Upper lobe of right lung (tissue), 1 donor: ENCODE results near the gene HEATR5B. TPM values are rescaled to one million over a fixed set of nuclear protein-coding genes. Genes with fewer than 3 reads are reported as not detected.

Experiments
- ATAC-seq: fragments of 200-7000 bp; cut with Tn5 transposase; one replicate; pipeline ENCODE4 v1.9.1; 2020; ENCODE audit warnings: mild to moderate bottlenecking, moderate library complexity
- DNase-seq: peaks from one replicate; pipeline ENCODE4 v3.0.0-alpha.2; 2020
- H3K27ac ChIP-seq: fragments of 200-600 bp; one replicate; pipeline ENCODE4 v1.8.0; 2022
- H3K27me3 ChIP-seq: fragments of 200-600 bp; one replicate; pipeline ENCODE4 v1.8.0; 2022; ENCODE audit warnings: mild to moderate bottlenecking
- H3K36me3 ChIP-seq: fragments of 200-600 bp; one replicate; pipeline ENCODE4 v1.8.0; 2022
- H3K4me1 ChIP-seq: fragments of 200-600 bp; one replicate; pipeline ENCODE4 v1.8.0; 2022
- H3K4me3 ChIP-seq: fragments of 200-600 bp; one replicate; pipeline ENCODE4 v1.8.0; 2022; ENCODE audit warnings: mild to moderate bottlenecking
- H3K9me3 ChIP-seq: fragments of 200-600 bp; one replicate; pipeline ENCODE4 v1.8.0; 2022
- intact Hi-C: fragments of 100-400 bp; cut with DNase I; formaldehyde crosslinking; loops from one replicate; pipeline ENCODE4 v1.11.0; 2022
- total RNA-seq: library from RNA; stranded (reverse); fragmentation: NEBNext Ultra II Directional; extraction: Animal tissue kit (Norgen Biotek cat#: 25700); gene quantifications from one replicate; pipeline ENCODE4 v1.2.1, GENCODE V29; 2021
- TF ChIP-seq, protein P1 (sequence below): fragments of 200-600 bp; IDR thresholded peaks from one replicate; pipeline ENCODE4 v1.8.0; 2022; ENCODE audit warnings: antibody characterized with exemption
- donor health status: DM: no; HTN: yes; CAD: no; lungs with severe emphysema.

The HEATR5B gene
- total RNA-seq, 1 donor from 2014 or later = 23.1 TPM

- Histone ChIP-seq H3K36me3 (peaks cover 66% of the 10 kb centered on the region), H3K4me3 (no peak overlapping the region), H3K9me3 (no peaks in the 10 kb centered on the region), H3K27ac (no peak overlapping the region), H3K4me1 (peaks cover 9% of the 10 kb centered on the region), H3K27me3 (no peaks in the 10 kb centered on the region)
- DNase-seq (no peak), ATAC-seq (no peak)
- intact Hi-C loops = no loop called here
- TF ChIP-seq, protein P1, sequence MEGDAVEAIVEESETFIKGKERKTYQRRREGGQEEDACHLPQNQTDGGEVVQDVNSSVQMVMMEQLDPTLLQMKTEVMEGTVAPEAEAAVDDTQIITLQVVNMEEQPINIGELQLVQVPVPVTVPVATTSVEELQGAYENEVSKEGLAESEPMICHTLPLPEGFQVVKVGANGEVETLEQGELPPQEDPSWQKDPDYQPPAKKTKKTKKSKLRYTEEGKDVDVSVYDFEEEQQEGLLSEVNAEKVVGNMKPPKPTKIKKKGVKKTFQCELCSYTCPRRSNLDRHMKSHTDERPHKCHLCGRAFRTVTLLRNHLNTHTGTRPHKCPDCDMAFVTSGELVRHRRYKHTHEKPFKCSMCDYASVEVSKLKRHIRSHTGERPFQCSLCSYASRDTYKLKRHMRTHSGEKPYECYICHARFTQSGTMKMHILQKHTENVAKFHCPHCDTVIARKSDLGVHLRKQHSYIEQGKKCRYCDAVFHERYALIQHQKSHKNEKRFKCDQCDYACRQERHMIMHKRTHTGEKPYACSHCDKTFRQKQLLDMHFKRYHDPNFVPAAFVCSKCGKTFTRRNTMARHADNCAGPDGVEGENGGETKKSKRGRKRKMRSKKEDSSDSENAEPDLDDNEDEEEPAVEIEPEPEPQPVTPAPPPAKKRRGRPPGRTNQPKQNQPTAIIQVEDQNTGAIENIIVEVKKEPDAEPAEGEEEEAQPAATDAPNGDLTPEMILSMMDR = no peak
Observed at GRCh38 chr2:37090019-37090477, 5.9 kb upstream of the HEATR5B start.

DNA sequence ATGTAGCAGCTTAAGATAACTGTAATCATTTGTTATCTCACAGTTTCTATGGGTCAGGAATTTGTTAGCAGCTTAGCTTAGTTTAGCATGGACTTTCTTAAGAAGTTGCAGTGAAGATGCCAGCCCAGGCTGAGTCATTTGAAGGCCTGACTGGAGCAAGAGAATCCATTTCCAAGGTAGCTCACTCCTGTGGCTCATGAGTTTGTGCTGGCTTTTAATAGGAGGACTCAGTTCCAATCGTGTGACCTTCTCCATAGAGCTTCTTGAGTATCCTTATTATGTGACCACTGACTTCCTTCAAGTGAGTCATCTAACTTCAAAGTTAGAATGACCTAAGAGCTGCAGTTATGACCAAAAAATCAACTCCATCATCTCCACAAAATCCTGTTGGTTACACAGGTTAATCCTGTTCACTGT is 1.6 kb upstream of the HEATR5B start:
- TF ChIP-seq, protein P1 = no peak
- intact Hi-C loops = no loop called here
- H3K27me3 ChIP-seq = no peaks in the 10 kb centered on the region
- no peak overlapping the region for H3K4me3 ChIP-seq
- H3K27ac ChIP-seq = no peak overlapping the region
- peaks cover 28% of the 10 kb centered on the region for H3K4me1 ChIP-seq
- no peaks in the 10 kb centered on the region for H3K9me3 ChIP-seq
- H3K36me3 ChIP-seq = peaks cover 25% of the 10 kb centered on the region
- DNase-seq (no peak), ATAC-seq (no peak)

DNA sequence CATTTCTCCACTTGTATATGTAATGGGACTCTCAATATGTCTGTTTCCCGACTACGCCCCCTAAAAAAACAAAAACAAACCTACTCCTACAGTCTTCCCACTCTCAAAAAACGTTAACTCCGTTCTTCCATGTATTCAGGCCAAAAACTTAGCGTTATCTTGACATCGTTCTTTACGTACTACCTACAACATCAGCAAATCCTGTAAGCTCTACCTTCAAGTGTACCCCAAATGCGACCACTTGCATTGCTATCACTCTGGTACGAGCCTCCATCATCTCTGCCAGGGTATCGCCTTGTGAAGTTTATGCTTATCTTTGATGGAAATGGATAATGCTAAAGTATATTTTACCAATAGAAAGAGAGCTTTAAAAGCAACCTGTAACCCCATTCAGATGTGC is 625 bp upstream of the HEATR5B start:
- no peak for ATAC-seq
- TF ChIP-seq, protein P1 = no peak
- Histone ChIP-seq H3K4me1 (peaks cover 35% of the 10 kb centered on the region), H3K36me3 (peaks cover 16% of the 10 kb centered on the region), H3K4me3 (peak overlapping the region; percentile 90), H3K27ac (peak overlapping the region; percentile 88), H3K9me3 (no peaks in the 10 kb centered on the region), H3K27me3 (no peaks in the 10 kb centered on the region)
- DNase-seq = no peak
- intact Hi-C loops = no loop called here

DNA sequence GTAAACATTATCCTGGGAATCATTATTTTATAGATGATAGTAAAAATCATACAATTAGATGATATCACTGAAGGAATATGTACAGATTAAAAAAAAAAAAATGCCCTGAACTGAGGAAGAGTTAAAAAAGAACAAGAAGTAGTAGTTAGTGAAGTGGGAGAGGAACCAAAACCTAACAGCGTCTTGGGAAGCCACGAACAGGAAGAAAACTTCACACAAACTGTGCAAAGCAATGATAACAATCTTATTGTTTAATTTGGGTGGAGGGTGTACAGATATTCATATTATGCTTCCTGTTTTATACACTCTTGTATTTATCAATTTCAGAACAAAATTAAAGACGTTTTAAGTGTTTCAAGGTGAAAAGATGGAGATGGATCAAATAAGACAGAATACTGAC is 3.5 kb downstream of the HEATR5B start:
- ATAC-seq (no peak), DNase-seq (no peak)
- Histone ChIP-seq H3K36me3 (peaks cover 34% of the 10 kb centered on the region), H3K4me1 (peaks cover 38% of the 10 kb centered on the region), H3K4me3 (no peak overlapping the region), H3K27ac (peak overlapping the region; percentile 55), H3K27me3 (no peaks in the 10 kb centered on the region), H3K9me3 (no peaks in the 10 kb centered on the region)
- intact Hi-C loops = no loop called here
- TF ChIP-seq, protein P1 = no peak

GRCh38 chr2:37080266-37080665 is 3.9 kb downstream of the HEATR5B start:
- Histone ChIP-seq H3K27ac (peak overlapping the region; percentile 55), H3K4me1 (peaks cover 34% of the 10 kb centered on the region), H3K36me3 (peaks cover 38% of the 10 kb centered on the region), H3K4me3 (no peak overlapping the region), H3K27me3 (no peaks in the 10 kb centered on the region), H3K9me3 (no peaks in the 10 kb centered on the region)
- intact Hi-C loops = no loop called here
- ATAC-seq (no peak), DNase-seq (no peak)
- TF ChIP-seq, protein P1 = no peak

GRCh38 chr2:37070931-37071330 is 13.2 kb downstream of the HEATR5B start:
- intact Hi-C loops = no loop called here
- ATAC-seq (no peak), DNase-seq (no peak)
- Histone ChIP-seq H3K9me3 (no peaks in the 10 kb centered on the region), H3K27me3 (no peaks in the 10 kb centered on the region), H3K36me3 (peaks cover 92% of the 10 kb centered on the region), H3K4me3 (no peak overlapping the region), H3K27ac (no peak overlapping the region), H3K4me1 (no peaks in the 10 kb centered on the region)
- TF ChIP-seq, protein P1 = no peak
